Activated CD4-positive, alpha-beta T cell treated with anti-CD3 and anti-CD28 coated beads, Interleukin-2, amount 50 U/mL, for 1 hour (primary cell): ENCODE data around the gene TRPM3.

ENCODE experiments used
- DNase-seq: peaks from one replicate; pipeline ENCODE4 v3.0.0-alpha.2; 2020

The TRPM3 gene

DNA sequence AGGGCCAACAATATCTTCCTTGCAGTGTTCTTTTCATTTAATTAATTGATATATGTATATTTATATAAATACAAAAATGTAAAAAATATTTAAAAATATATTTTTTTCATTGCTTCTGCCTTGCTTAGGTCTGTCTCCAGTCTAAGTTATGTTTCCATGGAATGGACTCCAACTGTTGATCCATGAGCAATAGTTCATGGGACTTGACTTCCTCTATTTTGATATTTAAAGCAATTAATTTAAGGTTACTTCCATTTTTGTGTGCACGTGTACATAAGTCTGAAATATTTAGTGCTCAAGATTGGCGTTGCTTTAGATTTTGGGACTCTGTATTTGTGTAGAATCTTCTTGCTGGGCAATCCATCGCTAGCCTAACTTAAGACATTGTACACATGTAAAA, 551.6 kb downstream of the TRPM3 start:
- no peak for DNase-seq

DNA sequence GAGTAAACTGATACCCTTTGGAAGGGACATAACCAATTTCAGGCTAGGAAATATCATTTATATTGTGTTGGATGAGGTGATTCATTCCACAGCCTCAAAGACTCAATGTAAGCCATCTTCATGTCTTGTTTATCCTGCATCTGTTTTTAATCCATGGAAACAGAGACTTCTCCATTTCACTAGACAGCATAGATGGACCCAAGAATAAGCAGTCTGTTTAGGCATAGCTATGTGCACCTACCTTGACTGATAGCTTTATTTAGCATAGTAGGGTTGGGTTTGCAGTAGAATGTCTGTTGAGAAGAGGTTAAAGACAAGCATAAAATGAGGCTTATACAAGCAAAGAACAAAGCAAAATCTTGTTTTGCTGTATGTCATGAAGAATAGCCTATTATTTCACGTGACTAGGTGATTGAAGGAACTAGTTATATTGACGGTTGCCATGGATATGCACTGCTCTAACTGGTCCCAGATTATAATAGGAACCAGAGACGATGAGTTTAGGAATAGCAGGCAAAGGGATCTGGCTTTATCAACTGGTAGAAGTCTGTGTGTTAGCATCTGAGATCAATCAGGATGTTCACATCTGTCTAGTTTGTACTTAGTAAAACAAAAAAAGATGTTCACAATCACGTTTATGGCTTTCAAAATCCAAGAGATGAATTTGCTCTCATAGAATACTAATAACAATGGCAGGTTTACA, 552.2 kb downstream of the TRPM3 start:
- DNase-seq = no peak

DNA sequence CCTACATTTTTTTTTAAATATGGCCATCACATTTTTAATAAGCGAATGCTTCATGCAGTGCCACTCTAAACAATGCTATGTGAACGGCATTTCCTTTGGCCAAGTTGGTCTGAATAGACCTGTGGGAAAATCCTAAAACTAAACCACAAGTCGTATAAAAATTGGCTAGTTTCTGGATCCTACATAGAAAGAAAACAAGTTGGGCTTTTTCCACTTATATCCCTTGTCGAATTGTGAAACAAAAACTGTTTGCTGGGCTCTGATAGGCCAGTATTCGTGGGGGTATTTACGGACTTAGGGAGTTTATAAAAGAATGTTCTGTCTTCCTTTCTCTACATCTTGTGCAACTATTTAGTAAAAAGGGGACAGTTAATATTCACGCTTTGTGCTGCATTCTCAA, 553.9 kb downstream of the TRPM3 start:
- no peak for DNase-seq

DNA sequence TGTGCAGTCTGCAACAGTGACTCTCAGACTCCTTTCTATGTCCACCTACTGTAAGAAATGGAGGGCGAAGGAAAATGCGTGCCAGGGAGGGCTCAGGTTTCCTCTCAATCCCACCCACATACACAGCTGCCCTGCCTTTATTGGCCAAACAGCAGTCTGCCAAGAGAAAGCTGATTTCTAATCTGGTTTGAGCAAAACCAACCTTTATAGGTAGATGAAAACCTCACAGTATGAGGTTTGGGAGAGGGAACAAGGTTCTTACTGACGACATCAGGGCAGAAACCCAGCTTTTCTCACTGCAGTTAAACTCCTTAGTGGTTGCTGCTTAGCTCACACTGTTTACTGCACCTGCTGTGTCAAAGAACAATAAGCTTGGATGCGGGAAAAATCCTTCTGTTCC, 554.7 kb downstream of the TRPM3 start:
- DNase-seq = no peak

DNA sequence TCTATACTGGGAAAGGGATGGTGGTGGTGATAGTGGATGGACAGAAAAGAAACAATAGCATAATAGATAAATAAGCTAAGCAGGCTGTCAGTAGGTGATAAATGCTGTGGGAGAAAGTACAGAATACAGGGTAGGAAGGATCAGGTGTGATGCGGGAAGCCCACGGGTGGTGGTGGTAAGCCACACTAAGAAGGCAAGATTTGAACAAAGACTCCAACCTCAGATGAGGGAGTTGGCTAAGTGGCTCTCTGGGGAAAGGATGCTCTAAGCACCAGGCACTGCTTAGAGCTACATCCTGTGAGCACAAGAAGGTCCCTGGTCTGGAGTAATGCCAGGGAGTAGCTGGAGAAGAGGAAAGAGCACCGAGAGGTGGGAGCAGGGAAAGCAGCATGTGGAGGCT, 555.4 kb downstream of the TRPM3 start:
- no peak for DNase-seq

DNA sequence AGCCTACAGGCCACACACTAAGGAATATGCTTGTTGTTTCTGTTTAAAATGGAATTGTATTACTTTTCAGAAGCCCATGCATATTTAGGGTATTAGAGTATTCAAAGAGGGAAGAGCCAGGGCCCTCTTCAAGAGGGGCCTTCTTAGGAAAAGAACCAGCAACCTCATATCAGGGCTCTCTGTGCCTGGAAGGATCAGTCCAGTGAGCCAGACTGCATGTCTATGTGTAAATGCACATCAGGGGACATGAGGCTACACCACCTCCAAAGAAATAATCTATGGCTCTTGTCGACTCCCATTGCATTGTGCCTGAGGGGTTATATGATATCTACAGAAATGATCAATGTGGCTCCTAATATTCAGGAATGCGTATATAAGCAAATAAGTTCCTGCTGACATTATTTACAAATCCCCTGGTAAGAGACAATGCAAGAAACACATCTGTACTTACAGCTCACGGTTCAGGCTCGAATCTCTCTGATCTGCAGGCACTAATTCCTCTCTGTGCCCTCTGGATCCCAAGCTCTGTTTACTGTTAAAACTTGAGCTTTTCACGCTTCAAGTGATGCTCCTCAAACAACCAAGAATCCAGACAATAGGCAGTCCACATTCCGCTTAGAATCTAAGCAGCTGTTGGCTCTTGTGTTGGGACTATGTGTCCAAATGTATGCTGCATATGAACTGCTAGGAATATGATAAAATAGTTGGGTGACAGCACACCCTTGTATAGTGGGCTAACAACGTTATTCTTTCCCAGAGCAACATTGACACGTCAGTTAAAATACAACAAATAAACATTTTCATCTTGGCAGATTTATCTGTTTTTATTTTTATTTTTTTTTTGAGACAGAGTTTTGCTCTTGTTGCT, 556.7 kb downstream of the TRPM3 start:
- no peak for DNase-seq

DNA sequence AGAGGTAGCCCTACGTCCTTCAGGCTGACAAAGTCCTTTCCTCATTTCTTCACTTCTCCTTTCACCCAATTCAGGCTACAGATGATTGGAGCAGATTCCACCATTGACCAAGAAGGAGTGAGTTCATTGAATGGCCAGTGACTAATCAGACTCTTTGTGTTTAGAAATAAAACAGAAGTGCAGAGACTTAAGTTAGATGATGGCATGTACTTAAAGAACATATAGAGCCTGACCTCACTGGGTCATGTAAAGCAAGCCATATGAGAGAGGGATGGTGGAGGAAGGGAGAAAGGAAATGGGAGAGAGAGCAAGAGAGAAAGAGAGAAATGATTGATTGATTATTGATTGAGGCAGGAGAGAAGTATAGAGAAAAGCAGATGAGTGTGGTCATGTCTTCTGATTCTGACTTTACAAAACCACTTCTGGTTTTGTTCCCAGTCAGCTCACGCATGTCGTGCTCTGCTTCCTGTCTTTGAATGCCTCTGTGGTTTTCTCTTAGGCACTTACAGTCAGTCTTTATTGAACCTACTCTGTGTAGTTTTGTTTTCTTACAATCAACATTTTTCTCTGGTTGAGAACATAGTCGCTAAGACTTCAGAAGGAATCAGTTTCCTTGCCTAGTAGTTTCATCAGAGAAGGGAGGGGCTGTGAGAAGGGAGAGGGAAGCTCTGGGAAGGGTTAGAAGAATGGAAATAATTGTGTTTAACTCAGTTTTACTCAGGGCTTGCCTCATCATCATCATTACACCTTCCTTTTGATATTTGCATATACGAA, 557.8 kb downstream of the TRPM3 start:
- peak; percentile 11 for DNase-seq

DNA sequence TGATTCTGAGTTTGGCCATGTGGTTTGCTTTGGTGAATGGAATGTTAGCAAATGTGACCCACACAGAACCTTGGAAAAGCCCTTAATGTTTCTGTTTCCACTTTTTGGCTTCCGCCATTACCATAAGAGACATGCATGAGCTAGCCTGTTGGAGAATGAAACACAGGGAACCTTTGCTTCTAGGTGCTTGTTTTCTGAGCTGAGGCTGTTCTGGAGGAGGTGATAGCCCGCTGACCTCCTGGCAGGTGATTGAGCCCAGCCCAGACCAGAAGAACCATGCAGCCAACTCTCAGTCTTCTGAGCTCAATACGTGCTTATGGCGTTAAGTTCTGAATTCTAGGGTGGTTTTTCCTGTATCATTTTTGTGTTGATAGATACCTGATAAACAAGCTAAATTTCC, 558.4 kb downstream of the TRPM3 start:
- no peak for DNase-seq

DNA sequence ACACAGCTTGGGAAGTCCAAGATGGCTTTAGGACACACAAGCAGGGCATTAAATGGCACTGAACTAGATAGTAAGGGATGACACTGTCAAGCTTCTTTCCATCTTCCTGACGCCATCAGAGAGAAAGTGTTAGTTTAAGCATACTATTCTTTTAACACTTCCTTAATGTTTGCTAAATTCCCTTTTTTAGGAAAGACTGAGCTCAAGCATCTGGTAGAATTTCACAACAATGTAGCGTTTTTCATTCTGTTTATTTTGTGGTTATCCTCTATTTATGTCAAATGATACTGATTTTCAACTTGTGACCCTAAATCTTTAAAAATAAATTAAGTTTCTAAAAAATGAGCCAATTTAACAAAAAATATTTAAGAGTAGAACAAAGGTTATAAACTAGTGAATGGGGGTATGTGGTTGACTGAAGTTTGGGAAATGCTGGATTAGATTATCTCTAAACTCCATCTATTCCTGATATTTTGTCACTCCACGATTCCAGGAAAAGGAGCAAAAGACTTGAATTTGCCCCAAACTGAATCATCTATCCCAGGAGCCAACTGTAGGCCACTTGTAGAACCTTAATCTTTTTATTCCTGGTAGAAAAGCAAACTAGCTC, 559.5 kb downstream of the TRPM3 start:
- no peak for DNase-seq

DNA sequence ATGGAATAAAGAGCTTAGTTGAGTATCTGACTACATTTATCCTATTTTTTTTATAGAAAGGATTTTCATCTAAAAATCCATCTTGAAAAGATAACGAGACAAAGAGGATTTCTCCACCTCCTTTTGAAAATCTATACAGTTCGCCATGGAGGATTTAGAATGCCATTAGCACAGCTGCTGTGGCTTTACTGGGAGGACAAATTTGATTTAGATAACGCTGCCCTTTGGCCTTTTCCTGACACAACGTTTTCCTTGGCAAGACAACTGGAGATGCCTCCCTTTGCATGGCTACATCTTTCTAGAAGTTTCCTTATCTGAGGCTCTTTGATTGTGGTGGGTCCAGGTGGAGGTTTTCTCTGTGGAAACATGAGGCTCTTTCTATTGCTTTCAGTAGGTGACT, 560.3 kb downstream of the TRPM3 start:
- no peak for DNase-seq

DNA sequence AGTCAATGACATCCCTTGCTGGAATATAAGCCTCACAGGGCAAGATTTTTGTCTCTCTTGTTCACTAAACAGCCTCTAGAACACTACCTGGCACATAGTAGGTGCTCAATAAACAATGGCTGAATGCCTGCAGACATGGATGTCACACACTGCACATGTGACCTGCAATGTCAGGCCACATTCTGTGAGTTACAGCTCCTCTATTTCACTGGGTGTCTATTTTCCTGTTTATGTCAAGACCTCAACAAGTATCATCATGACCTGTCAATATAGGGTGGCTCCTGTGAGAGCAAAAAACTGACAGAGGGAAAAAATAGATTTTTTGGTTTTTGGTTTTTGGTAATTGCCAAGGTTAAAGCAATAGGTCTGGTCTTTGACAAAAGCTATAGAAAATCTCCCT, 562.3 kb downstream of the TRPM3 start:
- no peak for DNase-seq

DNA sequence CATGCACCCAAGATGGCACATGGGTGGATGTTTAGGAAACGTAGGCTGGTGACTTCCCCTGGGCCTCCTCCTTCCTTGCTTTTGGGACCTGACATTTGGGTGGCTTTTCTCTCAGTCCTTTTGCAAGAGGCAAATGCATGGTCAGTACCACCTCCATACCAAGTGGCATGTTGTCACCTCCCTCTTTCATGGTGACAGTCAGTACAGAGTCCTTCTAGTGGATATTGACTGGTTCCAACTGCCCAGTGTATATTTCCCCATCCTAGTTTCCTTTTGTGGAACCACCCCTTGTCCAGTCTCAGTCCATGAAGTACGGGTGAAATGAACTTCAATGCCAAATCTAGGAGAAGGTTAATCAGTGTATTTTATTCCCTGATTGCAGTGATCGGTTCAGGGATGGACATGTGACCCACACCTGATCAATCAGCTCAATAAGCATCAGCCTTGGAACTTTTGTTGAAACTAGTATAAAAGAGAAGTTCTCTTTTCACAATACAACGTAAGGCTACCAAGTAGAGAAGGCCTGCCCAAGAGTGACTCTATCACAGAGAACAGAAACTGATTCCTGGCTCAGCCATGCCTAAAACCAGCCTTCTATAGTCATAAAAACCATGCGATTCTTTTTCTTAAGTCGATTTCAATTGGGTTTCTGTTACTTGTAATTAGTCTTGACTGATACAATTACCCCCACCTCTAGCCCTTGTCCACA, 563.6 kb downstream of the TRPM3 start:
- no peak for DNase-seq

DNA sequence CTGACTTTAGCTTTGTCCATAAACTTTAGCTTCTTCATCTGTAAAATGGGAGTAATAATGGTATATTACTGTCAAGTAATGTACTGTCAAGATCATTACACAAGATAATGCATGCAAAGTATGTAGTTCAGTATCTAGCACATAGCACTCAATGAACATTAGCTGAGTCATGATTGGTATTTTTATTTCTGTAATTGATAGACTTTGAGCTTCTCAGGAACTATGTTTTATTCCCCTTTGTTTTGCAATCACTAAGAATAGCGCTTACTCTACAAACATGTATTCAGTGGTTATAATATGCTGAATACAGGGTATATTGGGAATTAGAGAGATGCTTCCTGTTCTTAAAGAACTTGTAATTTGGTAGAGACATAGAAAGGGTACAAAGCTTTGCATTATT, 564.6 kb downstream of the TRPM3 start:
- no peak for DNase-seq

DNA sequence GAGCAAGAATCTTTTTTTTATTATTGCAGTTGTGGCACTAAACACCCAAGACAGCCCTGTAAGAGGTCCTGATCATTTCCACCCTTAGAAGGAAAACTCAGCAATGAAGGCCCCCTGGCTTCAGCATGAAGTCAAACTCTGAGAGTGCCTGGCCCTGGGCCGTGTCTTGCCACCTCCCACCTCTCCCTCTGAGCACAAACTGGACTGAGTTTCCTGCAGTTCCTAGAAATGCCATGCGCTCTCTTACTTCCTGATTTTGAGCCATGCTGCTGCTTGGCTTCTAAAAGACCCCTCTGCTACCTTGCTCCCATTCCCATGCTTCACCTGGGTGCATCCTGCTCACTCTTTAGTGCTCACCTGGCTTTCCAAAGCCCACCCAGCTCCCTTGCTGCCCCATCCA, 566.5 kb downstream of the TRPM3 start:
- DNase-seq = no peak

DNA sequence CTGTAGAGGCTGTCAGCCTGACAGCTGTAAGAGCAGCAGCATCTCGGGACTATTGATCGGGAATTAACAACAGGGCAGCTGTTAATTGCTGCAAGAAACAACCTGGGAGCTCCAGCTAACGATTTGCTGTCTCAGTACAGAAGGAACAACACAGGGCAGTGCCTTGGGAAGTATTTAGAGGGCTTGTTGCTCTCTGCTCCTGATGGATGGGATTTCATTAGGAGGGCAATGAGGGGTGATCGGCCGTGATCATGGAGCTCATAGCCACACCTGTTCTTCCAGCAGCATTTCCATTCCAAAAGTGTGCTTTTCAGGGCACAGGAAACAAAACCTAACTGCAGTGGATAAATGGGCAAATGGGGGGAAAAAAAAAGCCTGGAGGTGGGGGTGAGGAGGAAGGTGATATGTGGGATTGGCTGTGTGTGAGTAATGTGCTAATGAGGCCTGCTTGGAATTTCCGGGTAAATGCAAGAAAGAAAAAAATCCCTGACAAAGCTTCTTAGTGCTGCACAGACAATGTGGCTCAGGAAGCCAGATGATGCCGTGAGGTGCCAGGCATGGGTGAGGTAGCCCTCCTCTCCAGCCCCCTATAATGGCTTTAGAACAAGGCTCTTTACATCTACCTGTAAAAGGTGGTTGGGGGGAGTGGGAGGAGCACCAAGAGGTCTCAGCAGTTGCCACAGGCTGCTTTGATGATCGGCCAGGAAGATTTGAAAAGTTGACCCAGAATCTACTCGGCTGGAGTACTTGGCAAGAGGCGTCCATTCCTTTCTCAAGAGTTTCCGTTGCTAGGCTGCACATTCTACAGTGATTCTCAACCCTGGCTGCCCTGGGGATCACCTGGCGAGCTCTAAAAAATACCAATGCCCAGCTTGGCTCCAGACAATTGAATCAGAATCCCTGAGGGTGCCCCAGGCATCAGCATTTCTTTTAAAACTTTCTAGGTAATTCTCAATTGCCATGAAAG, 567.4 kb downstream of the TRPM3 start:
- DNase-seq = no peak

DNA sequence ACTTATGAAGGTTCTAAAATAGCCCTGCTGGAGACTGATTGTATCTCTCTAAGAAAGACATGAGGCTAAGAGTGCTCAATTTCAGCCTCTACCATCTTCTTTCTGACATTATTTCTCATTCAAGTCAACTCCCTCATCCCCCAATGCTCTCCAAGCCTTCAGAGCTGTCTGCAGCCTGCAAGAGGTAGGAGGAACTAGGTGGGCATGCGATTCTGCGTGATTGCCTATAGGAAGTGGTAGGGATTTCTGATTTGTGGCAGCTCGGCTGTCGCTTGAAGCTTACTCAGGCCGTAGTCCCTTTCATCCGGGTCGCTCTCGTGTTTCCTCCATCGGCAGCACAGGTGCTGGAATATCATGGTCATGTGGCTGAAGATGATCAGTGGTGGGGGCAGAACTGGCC, 568.9 kb downstream of the TRPM3 start:
- no peak for DNase-seq

DNA sequence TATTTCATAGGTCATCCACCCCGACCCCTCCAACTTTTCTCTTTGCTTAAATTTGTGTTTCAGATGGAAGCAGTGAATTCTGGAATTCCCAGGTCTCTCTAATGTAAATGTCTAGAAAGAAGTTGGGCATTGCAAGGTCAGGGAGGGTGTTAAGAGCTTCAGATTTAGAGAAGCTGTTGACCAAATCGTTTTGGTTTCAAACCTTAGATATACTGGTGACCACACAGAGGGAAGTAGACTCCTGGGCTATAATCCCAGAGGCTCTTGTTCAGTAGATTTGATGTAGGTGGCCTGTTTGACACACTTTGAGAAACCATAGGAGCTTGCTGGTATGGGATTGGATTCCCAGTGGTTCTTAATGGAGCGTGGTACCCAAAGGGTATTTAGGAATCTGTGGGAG, 569.6 kb downstream of the TRPM3 start:
- no peak for DNase-seq

DNA sequence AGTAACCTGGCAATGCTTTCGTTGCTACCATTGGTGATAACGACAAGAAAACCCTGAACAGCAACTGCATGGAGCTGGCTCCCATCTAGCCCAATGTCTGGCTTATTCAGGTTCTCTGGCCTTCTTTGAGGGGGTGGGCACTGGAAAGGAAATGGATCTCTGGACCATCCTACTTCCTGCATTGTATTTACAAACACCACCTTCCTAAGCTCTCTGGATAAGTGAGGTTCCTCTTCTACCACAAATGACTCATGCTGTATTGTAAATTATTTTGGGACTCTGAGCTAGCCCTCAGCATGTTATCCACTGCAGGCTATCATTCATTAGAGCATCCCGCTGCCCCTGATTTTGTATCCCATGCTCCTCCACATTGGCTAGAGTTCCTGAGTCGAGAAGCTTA, 570.0 kb downstream of the TRPM3 start:
- DNase-seq = no peak

DNA sequence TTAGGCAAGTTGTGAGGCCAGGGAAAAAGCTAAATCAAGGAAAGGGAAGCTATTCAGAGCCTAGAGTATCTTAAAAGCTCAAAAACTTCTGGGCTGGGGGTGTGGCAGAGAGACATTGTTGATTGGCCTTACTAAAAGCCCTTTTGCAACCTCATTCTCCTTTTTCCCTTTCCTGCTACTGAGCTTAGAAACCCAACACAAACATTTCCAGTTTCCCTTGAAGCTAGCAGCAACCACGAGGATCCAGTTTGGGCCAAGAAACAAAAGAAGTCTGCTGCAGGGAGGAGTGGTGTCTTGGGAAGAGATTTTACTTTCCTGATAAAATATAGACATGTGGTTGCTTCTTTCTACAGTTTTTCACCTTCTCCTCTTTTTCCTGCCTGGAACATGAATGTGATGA, 571.5 kb downstream of the TRPM3 start:
- no peak for DNase-seq

DNA sequence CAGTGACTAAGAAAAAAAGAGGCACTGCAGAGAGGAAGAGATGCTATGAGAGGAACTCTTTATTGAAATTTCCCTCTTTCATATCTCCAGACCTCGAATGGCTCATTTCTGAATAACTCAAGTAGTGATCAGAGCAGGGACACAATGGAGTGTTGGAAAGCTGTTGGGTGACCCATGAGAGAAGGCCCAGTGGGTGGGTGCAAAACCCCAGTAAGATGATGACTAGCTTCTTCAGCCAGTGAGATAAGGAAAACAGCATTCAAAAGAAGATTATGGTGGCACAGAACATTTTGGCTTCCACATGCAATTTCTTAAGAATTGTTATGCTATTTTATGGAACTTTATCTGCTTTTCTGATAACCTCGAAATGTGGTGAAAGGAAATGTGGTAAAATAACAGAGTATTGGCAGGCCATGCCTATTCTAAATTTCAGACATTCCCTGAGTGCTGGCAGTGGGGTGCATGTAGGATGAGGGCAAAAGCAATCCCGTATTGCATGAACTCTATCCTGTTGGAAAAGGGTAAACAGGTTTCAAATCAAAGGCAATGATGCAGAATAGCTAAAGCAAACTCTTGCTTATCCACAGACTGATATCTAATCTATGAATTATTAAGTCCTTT, 579.0 kb downstream of the TRPM3 start:
- DNase-seq = no peak

DNA sequence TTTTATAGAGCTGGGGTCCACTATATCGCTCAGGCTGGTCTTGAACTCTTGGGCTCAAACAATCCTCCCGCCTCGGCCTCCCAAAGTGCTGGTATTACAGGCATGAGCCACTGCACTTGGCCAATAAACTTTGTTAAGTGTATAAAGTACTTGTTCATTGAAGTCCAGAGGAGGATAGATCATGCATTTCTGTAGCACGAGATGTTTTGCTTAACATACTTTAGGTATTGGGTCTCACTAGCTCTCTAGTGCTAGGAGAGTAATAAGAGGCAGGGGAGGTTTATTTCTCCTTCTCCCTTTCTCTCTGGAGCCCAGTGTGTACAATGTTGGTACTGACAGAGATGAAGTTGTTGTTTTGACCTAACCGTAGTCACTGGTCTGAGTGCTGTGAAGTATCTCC, 581.4 kb downstream of the TRPM3 start:
- no peak for DNase-seq
